ENCODE measurements around the gene BNC2.

BNC2 gene

DNA sequence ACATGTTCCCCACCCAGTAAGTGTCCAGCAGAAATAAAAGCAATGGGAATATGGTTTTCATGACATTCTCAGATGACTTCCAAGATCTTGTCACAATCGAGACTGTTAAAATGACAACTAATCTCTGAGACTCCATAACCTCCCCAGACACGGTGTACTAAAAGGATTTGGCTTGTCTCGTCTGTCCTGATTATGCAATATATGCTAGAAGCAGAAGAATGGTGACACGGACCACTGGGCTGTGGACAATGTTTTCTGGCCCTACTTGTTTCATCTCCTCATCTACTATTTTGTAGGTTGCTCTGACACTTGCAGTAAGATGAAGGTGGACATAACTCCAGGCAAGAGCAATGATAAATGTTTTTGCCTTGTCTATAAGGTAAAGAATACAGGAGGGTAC lies 56.6 kb downstream of the BNC2 start:
- Mint-ChIP-seq H3K27ac (no peak overlapping the region), H3K4me1 (ENCODE audit: low read depth) (no peaks in the 10 kb centered on the region), H3K9me3 (no peaks in the 10 kb centered on the region), H3K4me3 (no peak overlapping the region), H3K36me3 (ENCODE audit: low read depth) (no peaks in the 10 kb centered on the region), H3K27me3 (no peaks in the 10 kb centered on the region)

DNA sequence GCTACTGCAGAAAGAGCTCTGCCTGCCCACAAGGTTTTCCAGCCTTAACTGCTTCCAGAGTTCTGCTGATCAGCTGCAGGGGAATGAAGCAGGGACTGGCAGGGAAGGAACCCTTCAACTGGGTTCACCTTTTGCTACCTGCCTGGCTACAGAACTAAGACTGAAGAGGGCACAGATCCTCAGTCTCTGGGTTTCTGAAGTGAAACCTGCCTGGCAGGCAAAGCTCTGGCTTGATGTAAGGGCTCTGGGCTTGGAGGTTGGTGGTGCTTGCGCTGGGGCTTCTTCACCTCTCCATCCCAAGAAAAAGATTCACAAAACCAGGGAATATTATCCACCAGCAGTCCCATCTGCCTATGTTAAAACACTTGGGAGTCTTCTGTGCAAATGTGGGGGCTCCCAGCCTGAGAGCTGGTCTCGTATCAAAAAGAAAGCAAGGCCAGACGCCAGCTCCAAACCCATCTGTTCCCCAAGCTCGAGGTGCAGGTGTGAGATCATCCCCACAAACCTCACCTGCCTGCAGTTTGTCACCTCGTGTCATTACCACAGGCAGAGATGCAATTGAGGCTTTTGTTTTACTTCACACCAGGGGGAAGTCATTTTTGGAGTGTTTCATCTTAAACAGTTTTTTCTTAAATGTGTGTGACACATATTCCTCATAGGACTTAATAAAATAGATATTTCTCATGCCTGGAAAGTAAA lies 58.3 kb downstream of the BNC2 start:
- H3K27me3 Mint-ChIP-seq = no peaks in the 10 kb centered on the region
- no peak overlapping the region for H3K4me3 Mint-ChIP-seq
- H3K27ac Mint-ChIP-seq = no peak overlapping the region
- no peaks in the 10 kb centered on the region for H3K36me3 Mint-ChIP-seq (ENCODE audit: low read depth)
- no peaks in the 10 kb centered on the region for H3K9me3 Mint-ChIP-seq
- H3K4me1 Mint-ChIP-seq (ENCODE audit: low read depth) = no peaks in the 10 kb centered on the region

DNA sequence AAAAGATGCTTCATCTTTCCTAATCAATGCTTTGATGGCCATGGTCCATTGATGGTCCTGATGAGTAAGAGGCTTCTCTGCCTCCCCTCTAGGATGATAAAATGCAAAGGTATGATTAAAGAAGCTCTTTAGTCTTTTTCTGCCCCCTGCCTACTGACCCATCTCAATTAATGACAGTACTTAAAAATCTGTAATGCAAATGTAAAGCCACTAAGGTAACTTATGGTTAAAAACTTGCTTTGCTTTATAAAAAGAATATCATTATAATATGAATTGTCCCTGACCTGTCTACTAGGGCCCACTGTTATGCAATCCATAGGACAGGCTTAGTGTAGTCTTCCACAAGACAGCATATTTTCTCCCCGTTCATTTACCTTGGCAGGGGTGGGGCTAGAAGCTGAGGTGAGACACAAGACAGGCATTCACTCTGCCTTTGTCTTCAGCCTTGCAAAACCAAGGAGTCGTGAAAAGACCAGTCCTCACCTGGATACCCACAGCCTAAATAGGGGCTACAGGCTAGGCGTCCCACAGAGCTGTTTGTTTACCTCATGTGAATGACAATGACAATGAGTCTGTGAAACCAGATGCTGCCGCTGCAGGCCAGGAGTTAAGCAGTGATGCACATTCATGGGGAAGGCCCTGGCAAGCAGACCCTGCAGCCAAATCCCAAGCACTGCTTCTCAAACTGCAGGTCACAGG lies 60.4 kb downstream of the BNC2 start:
- H3K4me1 Mint-ChIP-seq (ENCODE audit: low read depth) = no peaks in the 10 kb centered on the region
- H3K27ac Mint-ChIP-seq = no peak overlapping the region
- H3K27me3 Mint-ChIP-seq = no peaks in the 10 kb centered on the region
- H3K36me3 Mint-ChIP-seq (ENCODE audit: low read depth) = no peaks in the 10 kb centered on the region
- no peak overlapping the region for H3K4me3 Mint-ChIP-seq
- H3K9me3 Mint-ChIP-seq = no peaks in the 10 kb centered on the region

DNA sequence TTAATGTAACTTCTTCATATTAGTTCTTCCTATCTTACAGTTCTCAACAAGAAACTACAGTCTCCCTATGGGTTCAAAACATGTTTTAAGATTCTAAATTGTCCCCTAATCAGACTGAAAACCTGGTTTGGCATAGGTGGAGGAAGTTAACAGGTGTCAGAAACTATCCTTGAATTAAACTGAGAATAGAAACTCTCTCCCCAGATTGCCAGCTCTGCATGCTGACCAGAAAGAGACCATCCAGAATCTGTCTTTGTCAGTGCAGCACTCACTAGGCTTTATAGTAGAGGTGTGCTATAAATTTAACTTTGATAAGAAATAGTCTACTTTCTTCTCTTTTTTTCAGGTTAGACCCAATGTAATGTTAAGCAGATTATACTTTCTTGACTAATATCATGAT lies 63.8 kb downstream of the BNC2 start:
- Mint-ChIP-seq H3K9me3 (no peaks in the 10 kb centered on the region), H3K36me3 (ENCODE audit: low read depth) (no peaks in the 10 kb centered on the region), H3K4me1 (ENCODE audit: low read depth) (no peaks in the 10 kb centered on the region), H3K27me3 (no peaks in the 10 kb centered on the region), H3K27ac (no peak overlapping the region), H3K4me3 (no peak overlapping the region)

DNA sequence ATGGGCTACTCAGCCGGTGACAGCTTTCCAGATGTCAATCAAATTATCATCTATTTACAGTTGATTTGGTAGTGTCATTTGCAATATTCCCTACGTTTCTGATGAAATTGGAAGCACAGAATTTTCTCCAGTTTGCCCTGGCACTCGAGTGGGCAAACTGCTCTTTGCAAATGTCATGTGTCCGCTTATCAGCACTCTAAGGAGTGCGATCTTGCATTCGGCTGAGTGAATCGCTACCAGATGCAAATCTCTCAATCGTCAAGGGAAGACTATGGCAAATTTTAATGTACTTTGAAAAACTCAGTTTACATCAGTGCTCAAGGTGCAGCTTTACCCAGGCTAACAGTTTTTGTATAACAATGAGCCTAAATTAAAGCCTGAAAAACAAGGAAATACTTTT lies 66.8 kb downstream of the BNC2 start:
- H3K27me3 Mint-ChIP-seq = no peaks in the 10 kb centered on the region
- no peak overlapping the region for H3K4me3 Mint-ChIP-seq

DNA sequence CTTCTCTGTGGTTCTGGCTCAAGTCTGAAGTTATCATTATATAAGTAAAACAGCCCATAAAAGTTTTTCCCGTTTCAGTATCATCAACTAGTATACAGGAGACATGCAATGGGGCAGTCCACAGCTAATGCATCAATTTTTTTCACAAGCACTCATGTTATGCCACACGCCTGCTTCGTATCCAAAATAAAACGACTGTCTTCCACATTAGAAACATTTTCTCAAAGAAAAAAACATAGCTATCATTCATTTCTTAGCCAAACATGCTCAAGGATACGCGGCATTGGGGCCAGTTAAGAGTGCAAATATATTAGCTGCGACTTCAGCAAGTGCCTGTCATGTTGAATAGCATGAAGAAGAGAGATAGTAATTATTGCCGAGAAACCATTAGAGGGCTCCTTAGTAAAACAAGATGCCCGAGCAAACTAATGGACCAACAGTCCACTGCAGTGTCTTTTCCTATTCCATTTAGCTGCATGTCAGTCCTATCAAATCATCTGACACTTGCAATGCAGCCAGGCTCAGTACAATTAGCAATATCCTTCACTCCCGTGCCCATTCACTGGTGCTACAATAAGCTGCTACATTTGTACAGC lies 68.5 kb downstream of the BNC2 start:
- H3K27ac Mint-ChIP-seq = no peak overlapping the region
- no peaks in the 10 kb centered on the region for H3K9me3 Mint-ChIP-seq
- no peaks in the 10 kb centered on the region for H3K4me1 Mint-ChIP-seq (ENCODE audit: low read depth)
- H3K36me3 Mint-ChIP-seq (ENCODE audit: low read depth) = no peaks in the 10 kb centered on the region
- H3K4me3 Mint-ChIP-seq = no peak overlapping the region
- no peaks in the 10 kb centered on the region for H3K27me3 Mint-ChIP-seq

More for the DNA sequence above, 66.8 kb downstream of the BNC2 start:
- Mint-ChIP-seq H3K9me3 (no peaks in the 10 kb centered on the region), H3K27ac (no peak overlapping the region), H3K4me1 (ENCODE audit: low read depth) (no peaks in the 10 kb centered on the region), H3K36me3 (ENCODE audit: low read depth) (no peaks in the 10 kb centered on the region)

DNA sequence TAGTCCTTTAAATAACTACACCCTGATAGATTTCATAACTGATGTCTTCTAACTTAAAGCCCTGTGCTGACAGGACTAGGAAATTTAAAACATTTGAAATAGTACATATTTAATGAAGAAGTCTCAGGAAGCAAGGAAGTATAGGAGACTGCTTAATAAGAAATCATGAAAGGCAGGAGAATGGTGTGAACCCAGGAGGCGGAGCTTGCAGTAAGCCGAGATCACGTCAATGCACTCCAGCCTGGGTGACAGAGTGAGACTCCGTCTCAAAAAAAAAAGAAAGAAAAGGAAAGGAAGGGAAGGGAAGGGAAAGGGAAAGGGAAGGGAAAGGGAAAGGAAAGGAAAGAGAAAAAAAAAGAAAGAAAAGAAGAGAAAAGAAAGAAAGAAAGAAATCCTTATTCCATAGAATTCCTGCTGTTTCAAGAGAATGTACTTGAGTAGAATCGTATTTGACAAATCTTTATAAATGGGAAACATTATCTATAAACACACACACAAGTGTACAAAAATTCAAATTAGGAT lies 74.1 kb downstream of the BNC2 start:
- H3K27me3 Mint-ChIP-seq = no peaks in the 10 kb centered on the region
- no peaks in the 10 kb centered on the region for H3K36me3 Mint-ChIP-seq (ENCODE audit: low read depth)
- no peaks in the 10 kb centered on the region for H3K9me3 Mint-ChIP-seq
- no peak overlapping the region for H3K4me3 Mint-ChIP-seq
- no peaks in the 10 kb centered on the region for H3K4me1 Mint-ChIP-seq (ENCODE audit: low read depth)
- no peak overlapping the region for H3K27ac Mint-ChIP-seq

DNA sequence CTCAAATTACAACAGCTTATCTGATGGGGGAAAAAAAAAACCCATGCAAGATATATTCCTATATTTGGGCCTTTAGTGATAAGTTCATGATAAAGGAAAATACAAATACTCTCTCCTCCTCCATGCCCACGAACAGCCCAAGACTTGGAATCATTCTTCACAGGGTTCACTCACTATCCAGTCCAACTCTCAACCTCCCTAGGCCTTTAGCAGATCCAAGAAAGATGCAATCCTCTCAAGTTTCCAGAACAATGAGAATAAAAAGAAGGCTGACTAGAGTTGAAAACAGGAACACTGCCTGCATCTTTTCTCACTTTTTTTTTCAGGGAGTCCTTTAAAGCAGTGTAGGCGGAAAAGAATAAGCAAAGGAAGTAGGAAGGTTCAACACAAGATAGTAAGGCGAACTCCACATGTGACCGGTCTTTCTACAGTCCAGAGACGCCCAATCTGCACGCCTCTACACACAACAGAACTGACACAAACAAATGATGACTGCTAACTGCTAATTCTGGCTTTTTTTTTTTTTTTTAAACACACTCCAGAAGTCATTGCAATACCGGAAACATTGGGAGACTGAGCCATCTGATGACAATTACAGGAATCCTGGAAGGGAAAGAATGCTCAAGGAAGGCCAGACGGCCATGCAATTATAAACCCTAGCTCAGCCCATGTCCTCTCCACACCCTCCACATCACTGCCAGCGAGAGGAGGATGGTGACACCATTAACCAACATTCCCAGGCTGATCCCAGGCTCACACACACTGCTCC lies 75.4 kb downstream of the BNC2 start:
- H3K4me1 Mint-ChIP-seq (ENCODE audit: low read depth) = no peaks in the 10 kb centered on the region
- no peaks in the 10 kb centered on the region for H3K9me3 Mint-ChIP-seq
- H3K4me3 Mint-ChIP-seq = no peak overlapping the region
- no peaks in the 10 kb centered on the region for H3K27me3 Mint-ChIP-seq
- no peaks in the 10 kb centered on the region for H3K36me3 Mint-ChIP-seq (ENCODE audit: low read depth)
- no peak overlapping the region for H3K27ac Mint-ChIP-seq

DNA sequence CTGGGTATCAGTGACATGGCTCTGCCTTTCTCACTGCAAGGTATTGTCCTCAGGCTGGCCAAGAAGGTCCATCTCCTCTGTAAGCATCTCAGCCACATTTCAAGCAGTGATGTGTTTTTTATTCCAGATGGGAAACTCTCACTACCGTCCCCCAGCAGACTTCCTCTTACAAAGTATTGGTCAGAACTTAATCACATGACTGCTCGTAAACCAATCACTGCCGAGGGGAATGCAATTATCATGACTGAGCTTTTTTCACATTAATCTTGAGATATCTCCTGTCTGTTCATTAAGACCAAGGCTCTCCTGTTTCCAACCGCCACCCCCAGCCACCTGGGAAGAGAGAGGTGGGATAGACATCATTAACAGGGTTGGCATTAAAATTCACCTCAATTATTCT lies 76.4 kb downstream of the BNC2 start:
- Mint-ChIP-seq H3K4me1 (ENCODE audit: low read depth) (no peaks in the 10 kb centered on the region), H3K4me3 (no peak overlapping the region), H3K36me3 (ENCODE audit: low read depth) (no peaks in the 10 kb centered on the region), H3K27ac (no peak overlapping the region), H3K27me3 (no peaks in the 10 kb centered on the region), H3K9me3 (no peaks in the 10 kb centered on the region)

DNA sequence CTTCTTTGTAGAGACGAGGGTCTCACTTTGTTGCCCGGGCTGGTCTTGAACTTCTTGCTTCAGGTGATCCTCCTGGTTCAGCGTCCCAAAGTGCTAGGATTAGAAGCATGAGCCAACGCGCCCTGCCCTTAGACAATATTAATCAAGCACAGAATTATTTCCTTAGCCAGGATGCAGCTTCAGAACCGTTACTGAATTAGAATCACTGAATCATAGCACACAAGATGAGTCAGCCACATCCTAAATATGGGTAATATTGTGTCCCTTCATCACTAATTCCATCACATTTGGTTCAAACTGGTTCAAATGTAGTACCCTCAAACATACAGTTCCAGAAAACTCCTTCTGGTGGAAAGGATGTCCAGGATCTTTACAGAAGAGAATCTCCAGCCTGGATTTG lies 82.7 kb downstream of the BNC2 start:
- Mint-ChIP-seq H3K4me3 (no peak overlapping the region), H3K9me3 (peaks cover 4% of the 10 kb centered on the region), H3K27ac (no peak overlapping the region), H3K27me3 (no peaks in the 10 kb centered on the region), H3K4me1 (ENCODE audit: low read depth) (no peaks in the 10 kb centered on the region), H3K36me3 (ENCODE audit: low read depth) (no peaks in the 10 kb centered on the region)

DNA sequence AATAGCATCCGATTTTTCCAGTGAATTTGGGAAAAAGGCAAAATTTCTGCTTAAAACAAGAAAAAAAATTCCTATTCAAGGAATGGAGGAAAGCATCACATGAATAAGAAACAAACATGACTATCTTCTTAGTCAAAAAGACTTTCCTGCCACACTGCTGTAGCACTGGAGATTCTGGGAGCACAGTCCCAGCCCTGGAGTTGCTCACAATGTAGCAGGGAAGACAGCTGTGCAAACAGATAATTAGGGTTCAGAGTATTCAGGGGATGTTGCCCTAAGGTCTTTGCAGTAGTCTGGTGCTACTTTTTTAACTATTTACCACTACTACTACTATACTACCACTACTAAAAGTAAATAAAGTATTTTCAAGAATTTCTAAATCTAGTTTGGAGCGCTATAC lies 86.5 kb downstream of the BNC2 start:
- Mint-ChIP-seq H3K36me3 (ENCODE audit: low read depth) (no peaks in the 10 kb centered on the region), H3K9me3 (peaks cover 4% of the 10 kb centered on the region), H3K27ac (no peak overlapping the region), H3K4me1 (ENCODE audit: low read depth) (no peaks in the 10 kb centered on the region), H3K27me3 (no peaks in the 10 kb centered on the region), H3K4me3 (no peak overlapping the region)

DNA sequence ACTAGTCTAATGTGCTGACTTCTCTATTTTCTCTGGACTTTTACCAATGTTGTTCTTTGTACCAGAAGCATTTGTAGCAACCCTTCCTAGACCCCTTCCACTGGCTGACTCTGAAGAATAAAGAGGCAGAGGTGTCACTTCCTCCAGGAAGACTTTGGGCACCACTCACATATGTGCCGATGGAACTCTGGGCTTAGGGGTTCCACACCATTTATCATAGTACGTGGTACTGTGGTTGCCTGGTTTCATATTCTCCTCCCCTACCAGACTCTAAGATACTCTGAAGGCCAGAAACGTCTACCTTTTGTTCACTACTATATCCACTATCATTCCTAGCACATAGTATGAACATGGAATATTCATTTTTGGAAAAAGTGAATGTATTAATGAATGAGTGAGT lies 88.0 kb downstream of the BNC2 start:
- no peaks in the 10 kb centered on the region for H3K27me3 Mint-ChIP-seq
- H3K9me3 Mint-ChIP-seq = no peaks in the 10 kb centered on the region
- no peaks in the 10 kb centered on the region for H3K4me1 Mint-ChIP-seq (ENCODE audit: low read depth)
- no peak overlapping the region for H3K4me3 Mint-ChIP-seq
- H3K36me3 Mint-ChIP-seq (ENCODE audit: low read depth) = no peaks in the 10 kb centered on the region
- H3K27ac Mint-ChIP-seq = no peak overlapping the region

DNA sequence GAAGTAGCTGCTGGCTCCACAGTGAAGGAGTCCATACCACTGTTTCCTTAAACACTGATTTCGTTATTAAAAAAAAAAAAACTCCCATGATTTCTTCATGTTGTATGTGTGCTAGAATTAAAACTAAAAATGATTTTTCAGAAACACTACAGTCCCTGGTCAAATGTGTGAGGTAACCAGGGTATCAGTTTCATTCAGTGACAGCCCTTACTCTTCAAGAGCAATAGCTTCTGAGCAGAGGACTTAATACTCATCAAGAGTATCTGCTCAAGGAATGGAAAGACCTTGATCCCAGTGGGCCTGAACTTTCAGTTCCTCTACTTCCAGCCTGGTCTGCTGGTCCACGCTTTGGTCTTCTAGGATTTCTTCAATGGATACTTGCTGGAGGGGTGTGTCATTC lies 95.1 kb downstream of the BNC2 start:
- H3K4me1 Mint-ChIP-seq (ENCODE audit: low read depth) = no peaks in the 10 kb centered on the region
- H3K9me3 Mint-ChIP-seq = no peaks in the 10 kb centered on the region
- no peaks in the 10 kb centered on the region for H3K27me3 Mint-ChIP-seq
- H3K4me3 Mint-ChIP-seq = no peak overlapping the region
- no peak overlapping the region for H3K27ac Mint-ChIP-seq
- no peaks in the 10 kb centered on the region for H3K36me3 Mint-ChIP-seq (ENCODE audit: low read depth)

DNA sequence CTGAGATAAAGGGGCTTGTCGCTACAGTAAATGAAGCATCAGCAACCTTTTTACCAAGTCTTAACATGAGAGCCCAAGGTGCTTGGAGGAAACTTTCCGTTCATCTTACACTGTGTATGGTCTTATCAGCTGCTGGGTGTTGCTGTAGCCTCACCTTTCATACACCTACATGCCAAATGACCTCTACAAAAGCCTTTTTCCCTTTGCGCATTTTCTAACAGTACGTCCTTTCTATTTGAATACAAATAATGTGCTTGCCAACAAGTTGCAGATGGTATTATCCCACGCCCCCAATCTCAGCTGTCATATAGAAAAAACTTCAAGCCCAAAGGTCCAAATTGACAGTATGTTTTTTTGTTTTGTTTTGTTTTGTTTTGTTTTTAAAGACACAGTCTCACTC lies 96.9 kb downstream of the BNC2 start:
- Mint-ChIP-seq H3K27me3 (no peaks in the 10 kb centered on the region), H3K27ac (no peak overlapping the region), H3K9me3 (no peaks in the 10 kb centered on the region), H3K36me3 (ENCODE audit: low read depth) (no peaks in the 10 kb centered on the region), H3K4me3 (no peak overlapping the region), H3K4me1 (ENCODE audit: low read depth) (no peaks in the 10 kb centered on the region)

DNA sequence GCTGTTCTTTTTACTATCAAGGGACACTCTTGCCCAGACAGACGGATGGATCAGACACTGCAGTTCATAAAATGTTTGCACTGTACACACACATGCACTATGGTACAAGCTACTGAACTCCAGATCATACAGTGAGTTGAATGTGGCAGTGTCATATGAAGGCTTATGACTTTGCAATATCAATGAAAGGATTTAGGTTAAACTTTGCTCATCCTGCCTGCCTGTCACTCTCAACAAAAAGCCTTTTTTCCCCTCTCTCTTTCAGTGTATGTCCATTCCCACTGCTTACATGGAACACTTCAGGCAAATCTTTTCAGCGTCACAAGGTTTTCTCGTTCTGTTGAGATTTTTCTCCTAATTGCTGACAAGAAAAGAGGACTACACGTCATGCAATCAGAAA lies 97.4 kb downstream of the BNC2 start:
- Mint-ChIP-seq H3K27ac (no peak overlapping the region), H3K9me3 (no peaks in the 10 kb centered on the region), H3K4me3 (no peak overlapping the region), H3K27me3 (no peaks in the 10 kb centered on the region), H3K4me1 (ENCODE audit: low read depth) (no peaks in the 10 kb centered on the region), H3K36me3 (ENCODE audit: low read depth) (no peaks in the 10 kb centered on the region)
